Activated effector memory CD4-positive, alpha-beta T cell treated with Interleukin-2 at 50 U/mL for 16 hours (primary cell): ENCODE data around the gene EGFL6.
"Not testable (repeated sequence)": the region's sequence is repeated elsewhere in the genome, so short reads cannot be mapped to it uniquely, and the experiment has no call there.

Source experiments
- DNase-seq: peaks from one replicate; pipeline ENCODE4 v3.0.0-alpha.2; 2020

Gene EGFL6

DNA sequence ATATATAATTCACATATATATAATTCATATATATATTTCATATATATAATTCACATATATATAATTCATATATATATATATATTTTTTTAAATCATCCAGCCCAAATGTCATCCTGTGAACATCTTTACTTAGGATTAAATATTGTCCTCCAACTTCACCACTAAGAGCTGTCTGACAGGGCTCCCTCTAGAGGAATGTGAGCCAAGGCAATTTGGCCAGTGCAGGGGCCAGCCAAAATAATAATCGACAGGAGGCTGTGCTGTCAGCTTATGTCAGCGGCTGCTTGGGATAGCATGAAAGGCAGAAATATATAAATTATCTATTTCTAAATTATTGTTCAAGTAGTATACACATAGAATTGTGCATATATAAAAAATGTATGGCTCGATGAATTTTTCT is 29.5 kb downstream of the EGFL6 start:
- no peak for DNase-seq

- no peak for DNase-seq
Observed at GRCh38 chrX:13599491-13599890, 30.1 kb downstream of the EGFL6 start.

GRCh38 chrX:13605611-13606010 is 36.2 kb downstream of the EGFL6 start:
- no peak for DNase-seq

GRCh38 chrX:13607331-13607995 is 38.1 kb downstream of the EGFL6 start:
- DNase-seq, result no peak

DNA sequence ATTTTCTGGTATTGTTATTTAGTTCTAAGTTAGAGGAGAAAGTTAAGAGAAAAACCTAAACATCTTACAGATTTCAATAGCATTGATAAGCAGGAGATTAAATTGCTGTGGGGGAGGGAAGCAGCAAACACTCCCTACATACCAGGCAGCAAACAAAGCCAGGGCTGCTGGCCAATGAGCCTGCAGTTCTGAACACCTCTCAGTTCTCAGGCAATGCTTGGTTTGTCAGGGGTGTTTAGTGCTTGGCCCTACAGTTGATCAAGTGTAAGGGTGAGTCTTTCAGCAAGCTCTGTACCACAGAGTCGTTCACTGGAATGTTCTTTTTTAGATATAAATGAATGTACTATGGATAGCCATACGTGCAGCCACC is 38.6 kb downstream of the EGFL6 start:
- no peak for DNase-seq

- DNase-seq, result no peak
Observed at GRCh38 chrX:13614154-13614553, 44.8 kb downstream of the EGFL6 start.

DNA sequence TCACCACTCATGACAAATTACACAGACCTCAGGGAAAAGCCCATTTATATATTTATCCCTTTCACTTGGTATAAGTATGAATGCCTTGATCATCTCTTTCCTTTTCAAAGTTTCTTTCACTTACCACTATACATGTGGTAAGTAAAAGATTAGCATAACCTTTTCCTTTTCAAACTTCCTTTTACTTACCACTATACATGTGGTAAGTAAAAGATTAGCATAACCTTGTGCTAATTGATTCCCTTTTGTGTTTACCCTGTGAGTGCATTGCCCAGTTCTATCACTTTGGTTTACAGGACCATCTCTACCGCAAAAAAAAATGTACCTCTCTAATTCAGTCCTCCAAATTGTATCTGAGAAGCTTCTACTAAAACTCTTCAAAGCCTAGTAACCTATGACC is 50.8 kb downstream of the EGFL6 start:
- no peak for DNase-seq

DNA sequence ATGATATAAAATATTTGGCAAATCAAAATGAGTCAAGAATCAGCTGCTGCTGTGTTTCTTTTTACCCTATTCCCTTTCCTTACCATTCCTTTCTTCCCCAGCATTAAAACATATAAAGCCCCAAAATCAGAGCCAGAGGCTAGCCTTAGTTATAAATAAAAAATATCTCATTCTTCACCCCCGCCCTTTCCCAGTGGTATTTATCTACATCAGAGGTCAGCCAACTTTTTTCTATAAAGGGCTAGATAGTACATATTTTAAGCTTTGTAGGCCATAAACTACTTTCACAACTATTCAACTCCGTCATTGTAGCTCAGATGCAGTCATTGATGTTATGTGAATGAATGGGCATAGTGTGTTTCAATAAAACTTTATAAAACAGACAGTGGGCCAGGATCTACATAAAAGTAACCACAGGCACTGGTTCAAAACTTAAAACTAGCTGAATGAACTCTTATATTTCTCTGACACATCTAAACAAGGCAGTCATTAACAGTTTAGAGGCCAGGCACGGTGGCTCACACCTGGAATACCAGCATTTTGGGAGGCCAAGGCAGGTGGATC is 53.1 kb downstream of the EGFL6 start:
- no peak for DNase-seq

DNA sequence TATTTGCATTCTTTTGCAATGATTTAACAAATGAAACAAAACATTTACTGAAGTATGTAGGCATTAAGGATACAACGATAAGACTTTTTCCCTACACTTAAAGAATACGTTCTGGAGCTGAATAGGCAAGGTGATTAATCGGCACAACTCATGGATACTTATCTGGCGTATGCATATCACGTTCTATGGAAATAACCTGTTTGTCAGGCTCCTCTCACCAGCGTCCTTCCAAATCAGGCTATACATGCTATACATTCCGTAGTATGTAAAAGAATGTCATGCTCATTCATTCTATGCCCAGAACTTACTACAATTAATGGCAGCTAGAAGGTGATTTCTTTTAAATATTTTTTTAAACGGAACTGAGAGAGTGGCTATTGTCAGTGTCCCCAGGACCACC is 57.9 kb downstream of the EGFL6 start:
- no peak for DNase-seq

- not testable (repeated sequence) for DNase-seq
Observed at GRCh38 chrX:13637224-13637623, 67.8 kb downstream of the EGFL6 start.

DNA sequence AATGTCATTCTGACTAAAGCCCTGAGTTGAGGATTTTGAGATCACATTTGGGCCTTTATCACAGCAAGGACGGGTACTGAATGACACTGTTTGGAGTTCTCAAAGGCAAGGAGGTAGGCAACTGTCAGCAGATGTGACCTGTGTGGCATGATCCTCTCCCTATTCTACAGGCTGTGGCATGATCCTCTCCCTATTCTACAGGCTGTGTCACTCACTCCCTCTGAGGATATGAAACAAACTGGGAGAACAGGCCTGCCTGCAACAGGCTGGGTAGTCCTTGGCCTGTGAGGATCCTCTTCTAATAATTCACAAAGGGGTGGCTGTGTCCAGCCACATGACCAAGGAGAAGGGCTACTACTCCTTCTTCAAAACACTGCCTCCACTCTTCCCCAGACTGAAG is 68.6 kb downstream of the EGFL6 start:
- DNase-seq, result no peak

DNA sequence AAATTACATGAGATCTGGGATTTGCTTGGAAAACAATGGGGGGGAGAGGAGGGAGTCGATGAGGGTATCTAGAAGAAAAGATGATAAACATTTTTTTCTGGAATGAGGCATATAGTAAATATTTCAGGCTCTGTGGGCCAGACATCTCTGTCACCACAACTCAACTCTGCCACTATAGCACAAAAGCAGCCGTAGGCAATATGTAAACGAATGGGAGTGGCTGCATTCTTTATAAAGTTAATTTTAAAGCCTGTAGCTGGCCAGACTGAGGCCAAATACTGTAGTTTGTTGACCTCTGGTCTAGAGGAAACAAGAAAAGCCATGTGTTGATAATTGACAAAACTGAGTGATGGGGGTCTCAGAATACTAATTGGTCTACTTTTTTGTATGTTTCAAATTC is 69.4 kb downstream of the EGFL6 start:
- no peak for DNase-seq

DNA sequence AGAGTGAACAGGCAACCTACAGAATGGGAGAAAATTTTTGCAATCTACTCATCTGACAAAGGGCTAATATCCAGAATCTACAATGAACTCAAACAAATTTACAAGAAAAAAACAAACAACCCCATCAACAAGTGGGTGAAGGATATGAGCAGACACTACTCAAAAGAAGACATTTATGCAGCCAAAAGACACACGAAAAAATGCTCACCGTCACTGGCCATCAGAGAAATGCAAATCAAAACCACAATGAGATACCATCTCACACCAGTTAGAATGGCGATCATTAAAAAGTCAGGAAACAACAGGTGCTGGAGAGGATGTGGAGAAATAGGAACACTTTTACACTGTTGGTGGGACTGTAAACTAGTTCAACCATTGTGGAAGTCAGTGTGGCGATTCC is 72.3 kb downstream of the EGFL6 start:
- DNase-seq, result not testable (repeated sequence)

DNA sequence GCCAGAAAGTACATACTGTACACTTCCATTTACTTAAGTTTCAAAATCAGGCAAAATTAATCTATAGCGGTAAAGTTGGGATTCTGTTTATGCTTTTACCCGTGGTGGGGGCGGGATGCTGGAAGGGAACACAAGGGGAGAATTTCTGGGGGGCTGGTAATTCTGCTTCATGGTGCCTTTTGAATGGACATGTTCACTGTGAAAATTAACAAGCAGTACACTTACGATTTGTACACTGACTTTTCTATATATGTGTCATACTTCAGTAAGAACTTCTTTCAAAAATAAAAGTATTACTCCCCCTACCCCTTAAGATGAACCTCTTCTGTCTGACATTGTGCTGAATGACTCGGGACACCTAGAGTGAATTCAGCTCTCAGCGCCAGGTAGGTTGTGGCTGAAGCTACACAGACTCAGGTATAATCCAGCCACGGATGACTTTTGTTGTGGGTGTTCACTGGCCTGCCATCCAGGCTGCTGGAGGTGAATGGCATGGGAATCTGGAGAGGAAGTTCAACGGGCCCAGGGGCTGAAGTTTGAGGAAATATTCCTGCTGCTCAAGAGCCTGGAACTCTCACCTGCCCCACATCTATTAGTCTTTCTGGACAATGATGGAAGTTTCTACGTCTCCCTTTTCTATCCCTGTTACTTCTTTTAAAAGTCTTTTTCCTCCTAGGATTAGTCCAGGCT is 76.2 kb downstream of the EGFL6 start:
- no peak for DNase-seq

GRCh38 chrX:13646154-13646549 is 76.8 kb downstream of the EGFL6 start:
- DNase-seq, result no peak

GRCh38 chrX:13647709-13648212 is 78.4 kb downstream of the EGFL6 start:
- DNase-seq, result peak; percentile 46

GRCh38 chrX:13648336-13648735 is 78.9 kb downstream of the EGFL6 start:
- not testable (repeated sequence) for DNase-seq

DNA sequence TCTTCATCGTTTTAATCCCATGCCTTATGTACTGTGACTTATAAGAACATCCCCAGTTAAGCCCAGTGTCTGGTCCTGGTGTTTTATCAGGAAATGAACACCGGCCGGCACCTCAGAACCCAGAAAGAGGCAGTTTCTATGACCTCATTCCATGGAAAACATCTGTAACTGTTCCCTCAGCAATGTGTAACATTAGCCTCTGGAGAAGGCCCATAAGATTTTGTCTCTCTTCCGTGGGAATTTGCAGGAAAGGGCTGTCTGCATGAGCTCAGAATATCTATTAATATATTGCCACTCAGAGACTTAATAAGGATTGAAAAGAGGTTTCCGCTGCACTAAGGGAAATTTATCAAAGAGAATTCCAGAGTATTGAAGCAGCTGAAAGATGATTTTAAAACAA is 80.4 kb downstream of the EGFL6 start:
- DNase-seq, result no peak

DNA sequence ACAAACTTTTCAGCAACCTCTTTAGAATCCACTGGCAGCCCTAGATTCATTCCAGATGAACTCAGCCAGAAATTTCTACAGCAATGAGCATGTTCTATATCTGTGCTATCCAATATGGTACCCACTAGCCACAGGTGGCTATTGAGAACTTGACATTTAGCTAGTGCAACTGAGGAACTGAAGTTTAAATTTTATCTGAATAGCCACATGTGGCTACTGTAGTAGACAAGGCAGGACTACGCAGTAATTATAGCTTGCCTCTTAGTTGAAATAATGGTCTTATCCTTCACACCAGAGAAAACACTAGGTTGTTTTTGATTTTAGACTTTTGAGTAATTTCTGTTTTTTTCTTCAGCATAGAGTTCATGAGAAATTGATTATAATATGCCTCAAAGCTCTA is 80.9 kb downstream of the EGFL6 start:
- DNase-seq, result no peak

GRCh38 chrX:13651150-13651549 is 81.7 kb downstream of the EGFL6 start:
- DNase-seq, result no peak

GRCh38 chrX:13652287-13652793 is 82.9 kb downstream of the EGFL6 start:
- no peak for DNase-seq

- DNase-seq, result peak; percentile 91
Observed at GRCh38 chrX:13652850-13653693, 83.7 kb downstream of the EGFL6 start, which contains the start of gene TCEANC. TCEANC (plus strand) TSS chrX:13653141; CDS start chrX:13662509, 9,368 bp downstream.

DNA sequence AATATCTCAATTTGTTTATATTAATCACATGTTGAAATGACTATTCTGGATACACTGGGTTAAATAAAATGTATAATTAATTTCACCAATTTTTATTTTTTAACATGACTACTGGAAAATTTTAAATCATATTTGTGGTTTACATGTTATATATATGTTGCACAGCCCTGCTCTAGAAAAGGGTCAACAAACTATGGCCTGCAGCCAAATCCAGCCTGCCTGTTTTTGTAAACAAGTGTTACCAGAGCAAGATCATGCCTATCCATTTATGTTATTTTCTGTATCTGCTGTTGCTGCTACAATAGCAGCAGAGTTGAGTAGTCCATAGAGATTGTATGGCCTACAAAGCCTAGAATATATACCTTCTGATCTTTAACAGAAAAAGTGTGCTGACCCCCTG is 84.7 kb downstream of the EGFL6 start:
- DNase-seq, result no peak
